Lung (tissue), 13 donors: ENCODE measurements around the gene HECTD1. TPM values are rescaled to one million over a fixed set of nuclear protein-coding genes. Genes with fewer than 3 reads are reported as not detected.

ENCODE experiments used
- ATAC-seq: fragments of 200-7000 bp; cut with Tn5 transposase; one replicate; pipeline ENCODE4 v1.9.1; 2020; ENCODE audit warnings: moderate number of reproducible peaks; ENCODE audit not compliant: insufficient read depth, low FRiP score
- DNase-seq, 3 donors: peaks; one replicate each; pipeline ENCODE4 v3.0.0-alpha.2; 2013 to 2017
- H3K27ac ChIP-seq, 2 donors: one replicate each; pipeline ENCODE4 v1.5.1; 2013; ENCODE audit warnings: mild to moderate bottlenecking in 2 of 2, moderate library complexity in 2 of 2, control low read depth in 1 of 2, inconsistent platforms in 1 of 2, low read depth in 1 of 2, low read length in 1 of 2
- H3K27me3 ChIP-seq, 3 donors: one replicate each; pipeline ENCODE4 v1.5.1; 2013; ENCODE audit warnings: low read length in 2 of 3; ENCODE audit not compliant: control insufficient read depth in 3 of 3, insufficient read depth in 3 of 3
- H3K36me3 ChIP-seq, 4 donors: one replicate each; pipeline ENCODE4 v1.5.1; 2013; ENCODE audit warnings: low read length in 4 of 4, mild to moderate bottlenecking in 1 of 4, moderate library complexity in 1 of 4; ENCODE audit not compliant: control insufficient read depth in 4 of 4, insufficient read depth in 4 of 4
- H3K4me1 ChIP-seq, 5 donors: one replicate each; pipeline ENCODE4 v1.5.1; 2013; ENCODE audit warnings: low read length in 5 of 5, mild to moderate bottlenecking in 2 of 5, moderate library complexity in 1 of 5; ENCODE audit not compliant: control insufficient read depth in 5 of 5, insufficient read depth in 5 of 5
- H3K4me3 ChIP-seq: one replicate; pipeline ENCODE4 v1.5.1; 2013; ENCODE audit warnings: mild to moderate bottlenecking, control low read depth, moderate library complexity
- H3K9ac ChIP-seq, 2 donors: one replicate each; pipeline ENCODE4 v1.5.1; 2013; ENCODE audit warnings: low read length in 2 of 2, control low read depth in 1 of 2; ENCODE audit not compliant: insufficient read depth in 1 of 2
- H3K9me3 ChIP-seq, 4 donors: one replicate each; pipeline ENCODE4 v1.5.1; 2013; ENCODE audit warnings: low read length in 3 of 4, mild to moderate bottlenecking in 1 of 4, moderate library complexity in 1 of 4; ENCODE audit not compliant: control insufficient read depth in 4 of 4, insufficient read depth in 3 of 4
- CTCF ChIP-seq: IDR thresholded peaks from 2 replicates; pipeline ENCODE4 v1.5.1; 2012; ENCODE audit warnings: mild to moderate bottlenecking; ENCODE audit errors: control extremely low read depth, extremely low read depth
- WGBS, 2 donors: extraction: QIAGEN DNeasy Blood & Tissue Kit; methylation state at CpG; one replicate each; pipeline ENCODE4 v1.1.7; 2013; 5-methylcytosine and 5-hydroxymethylcytosine counted together
- polyA plus RNA-seq, 2 donors: library from polyadenylated mRNA; stranded (reverse); fragments of 200-250 nt; gene quantifications; one replicate each; pipeline ENCODE4 v1.2.1, GENCODE V29; 2013
- small RNA-seq: library from RNA; depleted of rRNA; stranded (forward); fragments of <200 nt; gene quantifications from one replicate; pipeline ENCODE3, GENCODE V24; 2014; ENCODE audit warnings: low replicate concordance
- total RNA-seq, 2 donors: library from RNA; depleted of rRNA in 1 of 2; stranded (reverse); fragments of >200 nt in 1 of 2; gene quantifications; one replicate each; pipeline ENCODE4 v1.2.1, GENCODE V29; 2014 to 2021
- donor health status: control.
- donor health status: control.
- donor health status: Bipolar disorder and iron deficiency.
- donor health status: healthy.
- donor health status: DM: yes; HTN: yes; CAD: no.

HECTD1 gene
- total and polyA plus RNA-seq, 4 donors: 44.8 to 399 (median 97.9) TPM

GRCh38 chr14:31051023-31051422, 156.6 kb downstream of the HECTD1 start:
- TF ChIP-seq CTCF: no peak
- peaks cover 0 to 2% (median 0%) of the 10 kb centered on the region in 5 donors for H3K4me1 ChIP-seq
- no peaks in the 10 kb centered on the region for H3K27me3 ChIP-seq
- ATAC-seq (no peak), DNase-seq (no peak)
- no peak overlapping the region for H3K9ac ChIP-seq
- H3K27ac ChIP-seq: no peak overlapping the region
- no peaks in the 10 kb centered on the region for H3K9me3 ChIP-seq
- no peaks in the 10 kb centered on the region for H3K36me3 ChIP-seq
- H3K4me3 ChIP-seq: no peak overlapping the region
- WGBS, 2 donors: 93 to 97% methylated on average over 7 of the region's 7 CpGs

Small RNAs within 50 kb of the gene (small RNA-seq; reads per million reads assigned to genes)
- gene RF00019: not detected
- gene RNU6-541P: not detected

Other genes starting within 250 kb of the HECTD1 start
- gene AP4S1, start 182.1 kb downstream of the HECTD1 start, total RNA-seq: 10 to 100 TPM in 1 of 2 donors, 1 to 10 TPM in 1; 7.1 to 10.7 TPM
- 1 to 10 TPM; 5.4 to 7.5 TPM for gene AP4S1, start 182.1 kb downstream of the HECTD1 start, polyA plus RNA-seq
- gene STRN3, start 181.4 kb downstream of the HECTD1 start, total RNA-seq: 10 to 100 TPM; 27.1 to 86.8 TPM
- 10 to 100 TPM; 10.6 to 10.8 TPM for gene STRN3, start 181.4 kb downstream of the HECTD1 start, polyA plus RNA-seq
- gene HEATR5A, start 212.8 kb upstream of the HECTD1 start, total RNA-seq: 10 to 100 TPM; 37.6 to 54.0 TPM
- gene HEATR5A, start 212.8 kb upstream of the HECTD1 start, polyA plus RNA-seq: 10 to 100 TPM; 10.9 to 20.1 TPM
- gene DTD2, start 249.7 kb upstream of the HECTD1 start, total RNA-seq: 10 to 100 TPM; 19.2 to 33.3 TPM
- 10 to 100 TPM; 10.4 to 15.4 TPM for gene DTD2, start 249.7 kb upstream of the HECTD1 start, polyA plus RNA-seq